HepG2 (cell line): ENCODE measurements around the gene PLEKHG5. TPM values are rescaled to one million over a fixed set of nuclear protein-coding genes. Genes with fewer than 3 reads are reported as not detected.

Experiments
- ATAC-seq: fragments of 200-7000 bp; cut with Tn5 transposase; 3 replicates; pipeline ENCODE4 v1.9.1; 2020; ENCODE audit warnings: mild to moderate bottlenecking, moderate library complexity
- BruUV-seq: library from RNA; stranded (reverse); fragments of 400-500 nt; replicated peaks from 2 replicates; lab custom pipeline; 2021; lab: Mats Ljungman, UMichigan
- CTCF ChIA-PET: fragments of 300-600 bp; formaldehyde crosslinking; extraction: SDS; loops from one replicate; lab custom pipeline; 2021; ENCODE audit warnings: low total read pairs, inconsistent platforms, low intra/inter-chr PET ratio; lab: Yijun Ruan, JAX
- POLR2A ChIA-PET: fragments of 350-600 bp; sonication (Branson Sonifier 250); formaldehyde crosslinking; loops from one replicate; lab custom pipeline; 2020; ENCODE audit warnings: antibody characterized with exemption, inconsistent platforms; lab: Yijun Ruan, JAX
- DNase-seq: peaks from one replicate; pipeline ENCODE4 v3.0.0-alpha.2; 2015; ENCODE audit warnings: low spot score
- FAIRE-seq: peaks from 3 replicates; lab custom pipeline; 2011; peaks lifted over from hg19 to GRCh38; lab: Jason Lieb, UNC
- H2AFZ ChIP-seq: one replicate; pipeline ENCODE4 v1.6.1; 2011; ENCODE audit warnings: low read length, inconsistent platforms
- H3K27ac ChIP-seq: fragments of 300-600 bp; 3 replicates; pipeline ENCODE4 v1.8.0; 2011; ENCODE audit warnings: mixed run types, mild to moderate bottlenecking, mixed read lengths, low read length, inconsistent platforms; ENCODE audit not compliant: insufficient read depth; ENCODE audit errors: extremely low read length
- H3K27me3 ChIP-seq, 2 experiments: fragments of 200-600 bp in 1 of 2; 2 replicates in 1 of 2; 3 replicates in 1 of 2; pipeline versions ENCODE4 v1.6.0 to v1.8.0; 2011; ENCODE audit warnings: low read length in 2 of 2, mild to moderate bottlenecking in 2 of 2, moderate library complexity in 2 of 2, inconsistent platforms in 1 of 2; ENCODE audit not compliant: insufficient read depth in 2 of 2, control insufficient read depth in 1 of 2
- H3K36me3 ChIP-seq, 2 experiments: fragments of 200-600 bp in 1 of 2; replicated peaks in 1 of 2; 2 replicates in 1 of 2; 3 replicates in 1 of 2; pipeline versions ENCODE4 v1.5.1 to v1.8.0; 2011; ENCODE audit warnings: low read length in 2 of 2, inconsistent platforms in 1 of 2; ENCODE audit not compliant: insufficient read depth in 2 of 2, control insufficient read depth in 1 of 2
- H3K4me1 ChIP-seq: 2 replicates; pipeline ENCODE4 v1.5.1; 2012; ENCODE audit warnings: low read length, inconsistent platforms; ENCODE audit not compliant: insufficient read depth
- H3K4me2 ChIP-seq: 2 replicates; pipeline ENCODE4 v1.6.0; 2011; ENCODE audit warnings: low read depth, low read length, inconsistent platforms
- H3K4me3 ChIP-seq, 3 experiments: fragments of 200-600 bp in 1 of 3; sonication (generic), shearing (Covaris generic) in 1 of 3; replicated peaks in 1 of 3; 2 replicates each; pipeline ENCODE4 v1.5.1; 2011 to 2016; ENCODE audit warnings: low read length in 3 of 3, inconsistent platforms in 2 of 3, low read depth in 2 of 3, mild to moderate bottlenecking in 2 of 3, control low read depth in 1 of 3, mixed read lengths in 1 of 3; ENCODE audit not compliant: insufficient read depth in 1 of 3
- H3K79me2 ChIP-seq: one replicate; pipeline ENCODE4 v1.6.1; 2011; ENCODE audit warnings: low read length, inconsistent platforms; ENCODE audit not compliant: insufficient read depth
- H3K9ac ChIP-seq: 2 replicates; pipeline ENCODE4 v1.6.0; 2011; ENCODE audit warnings: mild to moderate bottlenecking, low read depth, low read length, inconsistent platforms; ENCODE audit not compliant: insufficient read depth
- H3K9me3 ChIP-seq: 2 replicates; pipeline ENCODE4 v1.5.1; 2012; ENCODE audit warnings: mild to moderate bottlenecking, low read length
- H4K20me1 ChIP-seq: 2 replicates; pipeline ENCODE4 v1.6.0; 2011; ENCODE audit warnings: inconsistent platforms, mild to moderate bottlenecking, low read length, moderate library complexity; ENCODE audit not compliant: insufficient read depth
- AGO1 ChIP-seq: fragments of 200-400 bp; formaldehyde crosslinking; IDR thresholded peaks from 2 replicates; pipeline ENCODE4 v1.6.1; 2017; ENCODE audit warnings: mild to moderate bottlenecking, low read depth, low read length, moderate library complexity; ENCODE audit not compliant: poor library complexity, severe bottlenecking
- GABPB1 ChIP-seq: IDR thresholded peaks from 2 replicates; pipeline ENCODE4 v1.6.1; 2016; ENCODE audit warnings: mild to moderate bottlenecking, missing genetic modification reagents, moderate library complexity, missing compliant biosample characterization
- HNF4A ChIP-seq: sonication (generic); formaldehyde crosslinking; IDR thresholded peaks from 2 replicates; pipeline ENCODE4 v1.4.0; 2020; ENCODE audit warnings: missing genetic modification reagents
- HNRNPL ChIP-seq: fragments of 200-400 bp; formaldehyde crosslinking; IDR thresholded peaks from 2 replicates; pipeline ENCODE4 v1.6.1; 2017; ENCODE audit warnings: mild to moderate bottlenecking, low read depth, low read length
- KAT8 ChIP-seq: IDR thresholded peaks from 2 replicates; pipeline ENCODE4 v1.6.1; 2016; ENCODE audit warnings: missing genetic modification reagents, missing compliant biosample characterization
- SRSF1 ChIP-seq: fragments of 200-400 bp; formaldehyde crosslinking; optimal IDR thresholded peaks from 2 replicates; pipeline ENCODE3; 2017; ENCODE audit warnings: mild to moderate bottlenecking, low read depth, low read length, moderate library complexity
- YEATS2 ChIP-seq: sonication (generic); formaldehyde crosslinking; IDR thresholded peaks from 2 replicates; pipeline ENCODE4 v1.4.0; 2020; ENCODE audit warnings: missing genetic modification reagents, borderline replicate concordance
- ZBTB7A ChIP-seq: sonication (generic); formaldehyde crosslinking; IDR thresholded peaks from 2 replicates; pipeline ENCODE4 v1.8.0; 2022; ENCODE audit warnings: mild to moderate bottlenecking, missing genetic modification reagents
- ZNF12 ChIP-seq: sonication (generic); formaldehyde crosslinking; IDR thresholded peaks from 2 replicates; pipeline ENCODE4 v1.5.0; 2020; ENCODE audit warnings: missing genetic modification reagents
- ZNF121 ChIP-seq: sonication (generic); formaldehyde crosslinking; IDR thresholded peaks from 2 replicates; pipeline ENCODE4 v1.5.0; 2020; ENCODE audit warnings: mild to moderate bottlenecking, missing genetic modification reagents
- ZNF570 ChIP-seq: sonication (generic); formaldehyde crosslinking; IDR thresholded peaks from 2 replicates; pipeline ENCODE4 v1.4.0; 2020; ENCODE audit warnings: mild to moderate bottlenecking, missing genetic modification reagents, borderline replicate concordance
- WGBS: methylation state at CpG from one replicate; pipeline ENCODE4 v1.1.6; 2017; ENCODE audit warnings: low lambda C conversion rate; 5-methylcytosine and 5-hydroxymethylcytosine counted together
- in situ Hi-C: cut with HindIII; loops from 2 replicates; pipeline ENCODE4 v1.10.0; 2017; ENCODE audit warnings: low pct_unique_long_range_greater_than_20kb; ENCODE audit not compliant: extremely low pct_ligation_motif_present
- intact Hi-C: fragments of 100-400 bp; cut with micrococcal nuclease; formaldehyde crosslinking; loops from one replicate; pipeline ENCODE4 v1.10.0; 2022; ENCODE audit not compliant: unreplicated experiment
- polyA plus RNA-seq, 8 experiments: library from polyadenylated mRNA; depleted of rRNA in 3 of 8; stranded (reverse) in 7 of 8; unstranded in 1 of 8; fragments of >200 nt; fragmentation: Illumina TruSeq in 4 of 8; extraction: Trizol in 4 of 8; gene quantifications; 2 replicates each; pipeline versions ENCODE4 v1.2.1 to v1.2.3, GENCODE V29; 2011 to 2016; ENCODE audit warnings: low read depth in 4 of 8, missing spikeins in 1 of 8, mixed read lengths in 1 of 8; ENCODE audit not compliant: insufficient read depth in 1 of 8
- total RNA-seq, 5 experiments: library from RNA; depleted of rRNA; stranded (reverse); fragments of >200 nt; fragmentation: Illumina TruSeq; extraction: Trizol; gene quantifications; 2 replicates each; pipeline ENCODE4 v1.2.3, GENCODE V29; 2016; ENCODE audit warnings: low read depth in 1 of 5
- TF ChIP-seq, protein P1 (sequence below): sonication (generic); formaldehyde crosslinking; IDR thresholded peaks from 2 replicates; pipeline ENCODE4 v1.4.0; 2020; ENCODE audit warnings: missing genetic modification reagents
- TF ChIP-seq, protein P2 (sequence below): sonication (generic); formaldehyde crosslinking; IDR thresholded peaks from 2 replicates; pipeline ENCODE4 v1.5.1; 2020; ENCODE audit warnings: mild to moderate bottlenecking, missing genetic modification reagents, moderate library complexity
- TF ChIP-seq, protein P3 (sequence below): sonication (generic); formaldehyde crosslinking; IDR thresholded peaks from 2 replicates; pipeline ENCODE4 v1.4.0; 2020; ENCODE audit warnings: missing genetic modification reagents

The PLEKHG5 gene
- total and polyA plus RNA-seq, 2 of the 13 experiments (the other 11 are each of a cell fraction or from before 2014, with no cell fraction given): 1.9 to 3.5 TPM

DNA sequence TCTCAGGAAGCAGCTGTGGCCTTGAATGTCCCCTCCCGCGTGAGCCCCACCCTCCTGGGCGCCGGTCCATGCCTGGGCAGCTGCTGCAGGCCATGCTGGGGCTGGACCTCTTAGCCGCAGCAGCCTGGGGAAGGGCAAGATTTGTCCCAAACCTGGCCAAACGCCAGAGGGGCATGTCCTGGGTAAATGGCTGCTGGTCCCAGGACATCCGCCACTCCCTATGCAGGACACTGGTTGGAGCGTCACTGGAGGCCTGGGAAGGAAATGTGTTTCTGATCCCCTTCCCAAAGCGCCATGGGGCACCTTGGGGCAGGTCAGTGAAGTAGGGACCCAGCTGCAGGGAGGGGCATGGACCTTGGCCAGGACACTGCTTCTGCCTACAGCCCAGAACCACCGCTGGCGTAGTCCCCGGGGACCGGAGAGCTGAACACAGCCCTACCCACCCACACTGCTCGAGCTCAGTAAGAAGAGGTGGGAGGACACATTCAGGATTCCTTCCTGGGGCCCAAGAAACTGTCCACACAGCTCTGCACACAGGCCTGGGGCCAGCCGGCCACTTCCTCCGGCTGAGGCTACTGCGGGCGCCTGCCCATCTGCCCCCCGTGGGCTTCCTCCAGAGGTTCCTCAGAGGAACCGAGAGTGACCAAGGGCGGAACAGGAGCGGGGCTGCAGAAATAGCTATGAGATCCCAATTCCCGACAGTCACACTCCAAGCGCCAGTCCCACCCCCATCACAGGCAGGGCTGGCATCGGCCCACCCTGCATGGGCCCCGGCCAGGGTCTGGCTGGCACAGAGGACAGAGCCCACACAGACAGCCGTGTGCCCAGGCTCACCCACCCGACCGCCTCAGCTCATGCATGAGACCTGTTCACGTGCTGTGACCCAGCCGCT is 10.8 kb upstream of the PLEKHG5 start:
- no peaks in the 10 kb centered on the region for H3K36me3 ChIP-seq
- in situ Hi-C loops: no loop called here
- CTCF ChIA-PET: no interaction called here
- H4K20me1 ChIP-seq: no peaks in the 10 kb centered on the region
- no peak overlapping the region for H3K27ac ChIP-seq
- H3K4me2 ChIP-seq: peak overlapping the region; percentile 30
- H3K79me2 ChIP-seq: no peaks in the 10 kb centered on the region
- POLR2A ChIA-PET: interaction anchor here (0.5 kb wide), 1 partner anchor 51 kb away, joined by 3 read pairs; no protein-coding TSS in a partner anchor
- H2AFZ ChIP-seq: no peak overlapping the region
- no TSS peak for BruUV-seq
- intact Hi-C loops: no loop called here
- H3K4me1 ChIP-seq: peaks cover 61% of the 10 kb centered on the region
- 12% methylated on average over 3 of the region's 31 CpGs for WGBS
- peaks cover 37 to 90% of the 10 kb centered on the region in 2 experiments; a peak in 4 of 5 replicates for H3K27me3 ChIP-seq
- H3K9me3 ChIP-seq: no peaks in the 10 kb centered on the region
- no peak for DNase-seq
- TF ChIP-seq, protein P1, sequence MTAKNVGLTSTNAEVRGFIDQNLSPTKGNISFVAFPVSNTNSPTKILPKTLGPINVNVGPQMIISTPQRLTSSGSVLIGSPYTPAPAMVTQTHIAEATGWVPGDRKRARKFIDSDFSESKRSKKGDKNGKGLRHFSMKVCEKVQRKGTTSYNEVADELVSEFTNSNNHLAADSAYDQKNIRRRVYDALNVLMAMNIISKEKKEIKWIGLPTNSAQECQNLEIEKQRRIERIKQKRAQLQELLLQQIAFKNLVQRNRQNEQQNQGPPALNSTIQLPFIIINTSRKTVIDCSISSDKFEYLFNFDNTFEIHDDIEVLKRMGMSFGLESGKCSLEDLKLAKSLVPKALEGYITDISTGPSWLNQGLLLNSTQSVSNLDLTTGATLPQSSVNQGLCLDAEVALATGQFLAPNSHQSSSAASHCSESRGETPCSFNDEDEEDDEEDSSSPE (CRISPR knock-in tag): no peak
- TF ChIP-seq SRSF1 (peak; percentile 33), ZNF570 (no peak), GABPB1 (0 out of 2 replicates have a peak, but pooled peaks have one; percentile 17), ZNF12 (peak; percentile 88), HNF4A (peak; percentile 29; the same call in 1 of the 2 replicates), AGO1 (no peak), YEATS2 (CRISPR knock-in tag) (no peak), ZBTB7A (CRISPR knock-in tag) (peak; percentile 53; the same call in 1 of the 2 replicates), KAT8 (CRISPR knock-in tag) (no peak), ZNF121 (CRISPR knock-in tag) (0 out of 2 replicates have a peak, but pooled peaks have one; percentile 21), HNRNPL (0 out of 2 replicates have a peak, but pooled peaks have one; percentile 22)
- TF ChIP-seq, protein P2, sequence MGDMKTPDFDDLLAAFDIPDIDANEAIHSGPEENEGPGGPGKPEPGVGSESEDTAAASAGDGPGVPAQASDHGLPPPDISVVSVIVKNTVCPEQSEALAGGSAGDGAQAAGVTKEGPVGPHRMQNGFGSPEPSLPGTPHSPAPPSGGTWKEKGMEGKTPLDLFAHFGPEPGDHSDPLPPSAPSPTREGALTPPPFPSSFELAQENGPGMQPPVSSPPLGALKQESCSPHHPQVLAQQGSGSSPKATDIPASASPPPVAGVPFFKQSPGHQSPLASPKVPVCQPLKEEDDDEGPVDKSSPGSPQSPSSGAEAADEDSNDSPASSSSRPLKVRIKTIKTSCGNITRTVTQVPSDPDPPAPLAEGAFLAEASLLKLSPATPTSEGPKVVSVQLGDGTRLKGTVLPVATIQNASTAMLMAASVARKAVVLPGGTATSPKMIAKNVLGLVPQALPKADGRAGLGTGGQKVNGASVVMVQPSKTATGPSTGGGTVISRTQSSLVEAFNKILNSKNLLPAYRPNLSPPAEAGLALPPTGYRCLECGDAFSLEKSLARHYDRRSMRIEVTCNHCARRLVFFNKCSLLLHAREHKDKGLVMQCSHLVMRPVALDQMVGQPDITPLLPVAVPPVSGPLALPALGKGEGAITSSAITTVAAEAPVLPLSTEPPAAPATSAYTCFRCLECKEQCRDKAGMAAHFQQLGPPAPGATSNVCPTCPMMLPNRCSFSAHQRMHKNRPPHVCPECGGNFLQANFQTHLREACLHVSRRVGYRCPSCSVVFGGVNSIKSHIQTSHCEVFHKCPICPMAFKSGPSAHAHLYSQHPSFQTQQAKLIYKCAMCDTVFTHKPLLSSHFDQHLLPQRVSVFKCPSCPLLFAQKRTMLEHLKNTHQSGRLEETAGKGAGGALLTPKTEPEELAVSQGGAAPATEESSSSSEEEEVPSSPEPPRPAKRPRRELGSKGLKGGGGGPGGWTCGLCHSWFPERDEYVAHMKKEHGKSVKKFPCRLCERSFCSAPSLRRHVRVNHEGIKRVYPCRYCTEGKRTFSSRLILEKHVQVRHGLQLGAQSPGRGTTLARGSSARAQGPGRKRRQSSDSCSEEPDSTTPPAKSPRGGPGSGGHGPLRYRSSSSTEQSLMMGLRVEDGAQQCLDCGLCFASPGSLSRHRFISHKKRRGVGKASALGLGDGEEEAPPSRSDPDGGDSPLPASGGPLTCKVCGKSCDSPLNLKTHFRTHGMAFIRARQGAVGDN (CRISPR knock-in tag): peak; percentile 48
- TF ChIP-seq, protein P3, sequence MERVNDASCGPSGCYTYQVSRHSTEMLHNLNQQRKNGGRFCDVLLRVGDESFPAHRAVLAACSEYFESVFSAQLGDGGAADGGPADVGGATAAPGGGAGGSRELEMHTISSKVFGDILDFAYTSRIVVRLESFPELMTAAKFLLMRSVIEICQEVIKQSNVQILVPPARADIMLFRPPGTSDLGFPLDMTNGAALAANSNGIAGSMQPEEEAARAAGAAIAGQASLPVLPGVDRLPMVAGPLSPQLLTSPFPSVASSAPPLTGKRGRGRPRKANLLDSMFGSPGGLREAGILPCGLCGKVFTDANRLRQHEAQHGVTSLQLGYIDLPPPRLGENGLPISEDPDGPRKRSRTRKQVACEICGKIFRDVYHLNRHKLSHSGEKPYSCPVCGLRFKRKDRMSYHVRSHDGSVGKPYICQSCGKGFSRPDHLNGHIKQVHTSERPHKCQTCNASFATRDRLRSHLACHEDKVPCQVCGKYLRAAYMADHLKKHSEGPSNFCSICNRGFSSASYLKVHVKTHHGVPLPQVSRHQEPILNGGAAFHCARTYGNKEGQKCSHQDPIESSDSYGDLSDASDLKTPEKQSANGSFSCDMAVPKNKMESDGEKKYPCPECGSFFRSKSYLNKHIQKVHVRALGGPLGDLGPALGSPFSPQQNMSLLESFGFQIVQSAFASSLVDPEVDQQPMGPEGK: peak; percentile 70; the same call in 1 of the 2 replicates
- H3K9ac ChIP-seq: no peak overlapping the region
- no peak for FAIRE-seq
- peak; percentile 12; the same call in 2 of the 3 replicates for ATAC-seq
- H3K4me3 ChIP-seq: no peak overlapping the region; a peak in 1 of 6 replicates
